GM18508 (cell line): ENCODE data around the gene MEGF10.

Source experiments
- ATAC-seq: cut with Tn5 transposase; IDR thresholded peaks from one replicate; pipeline ENCODE4 v1.9.1; 2021; ENCODE audit warnings: moderate number of reproducible peaks; ENCODE audit not compliant: insufficient read depth, unreplicated experiment

MEGF10 gene

GRCh38 chr5:127406326-127407121 is 115.9 kb downstream of the MEGF10 start:
- ATAC-seq, result no peak

GRCh38 chr5:127409246-127409917 is 118.8 kb downstream of the MEGF10 start:
- ATAC-seq, result no peak

DNA sequence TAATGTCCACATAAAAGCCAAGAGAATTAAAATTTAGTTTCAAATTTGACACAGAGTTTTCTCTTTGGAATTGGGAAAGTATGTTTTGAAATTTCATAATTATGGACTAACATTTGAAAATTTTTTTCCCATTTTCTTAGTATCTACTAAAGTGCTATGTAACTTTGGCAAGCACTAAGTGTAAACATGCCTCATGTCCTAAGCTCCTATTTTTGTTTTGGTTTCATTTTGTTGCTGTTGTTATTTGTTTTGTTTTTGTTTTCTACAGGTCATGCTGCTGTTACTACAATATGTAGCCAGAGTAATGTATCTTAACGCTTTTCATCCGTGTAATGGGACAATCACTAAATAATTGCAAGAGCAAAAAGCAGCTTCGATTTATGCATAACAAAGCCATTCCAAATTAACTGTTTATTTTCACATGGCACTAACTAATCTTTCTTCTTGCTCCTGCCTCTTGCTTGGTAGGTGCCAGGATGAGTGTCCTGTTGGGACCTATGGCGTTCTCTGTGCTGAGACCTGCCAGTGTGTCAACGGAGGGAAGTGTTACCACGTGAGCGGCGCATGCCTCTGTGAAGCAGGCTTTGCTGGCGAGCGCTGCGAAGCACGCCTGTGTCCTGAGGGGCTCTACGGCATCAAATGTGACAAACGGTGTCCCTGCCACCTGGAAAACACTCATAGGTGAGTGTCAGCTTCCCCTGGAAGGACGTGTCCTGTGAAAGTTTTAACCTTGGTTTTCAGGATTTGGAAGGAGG is 119.5 kb downstream of the MEGF10 start:
- no peak for ATAC-seq

DNA sequence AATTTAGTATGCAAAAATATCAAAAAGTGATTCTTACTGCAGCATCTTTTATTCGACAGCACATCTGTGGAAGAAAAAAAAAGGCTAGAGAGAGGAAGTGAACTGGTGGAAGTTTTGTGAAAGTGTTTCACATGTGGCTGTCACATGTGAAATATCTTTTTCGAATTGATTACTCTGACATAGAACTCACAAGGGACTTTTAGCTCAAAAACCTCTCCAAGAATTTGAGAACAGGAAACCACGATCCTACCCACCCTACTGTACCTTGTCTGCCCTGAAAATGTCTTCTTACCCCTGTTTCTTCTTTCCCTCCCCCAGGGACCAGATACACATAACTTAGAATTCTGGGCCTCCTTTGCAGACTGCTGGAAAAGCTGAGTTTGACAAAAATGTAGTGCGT is 120.4 kb downstream of the MEGF10 start:
- peak; percentile 67 for ATAC-seq

DNA sequence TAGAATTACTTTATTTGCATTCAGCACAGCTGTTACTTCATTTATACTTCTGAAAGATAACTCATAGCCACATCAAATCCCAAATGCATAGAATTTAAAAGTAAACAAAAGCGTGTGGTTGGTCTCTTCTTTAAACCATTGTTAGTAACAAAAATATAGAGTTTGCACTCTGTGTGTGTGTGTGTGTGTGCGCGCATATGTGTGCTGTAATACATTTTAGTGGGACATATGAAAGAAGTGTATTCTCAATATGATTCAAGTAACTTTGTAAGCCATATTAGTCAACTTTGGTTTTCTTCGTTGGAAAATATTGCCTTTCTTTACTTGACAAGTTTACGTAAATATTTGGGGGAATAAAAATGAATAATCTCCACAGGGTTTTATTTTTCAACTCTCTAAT is 120.8 kb downstream of the MEGF10 start:
- ATAC-seq, result no peak

DNA sequence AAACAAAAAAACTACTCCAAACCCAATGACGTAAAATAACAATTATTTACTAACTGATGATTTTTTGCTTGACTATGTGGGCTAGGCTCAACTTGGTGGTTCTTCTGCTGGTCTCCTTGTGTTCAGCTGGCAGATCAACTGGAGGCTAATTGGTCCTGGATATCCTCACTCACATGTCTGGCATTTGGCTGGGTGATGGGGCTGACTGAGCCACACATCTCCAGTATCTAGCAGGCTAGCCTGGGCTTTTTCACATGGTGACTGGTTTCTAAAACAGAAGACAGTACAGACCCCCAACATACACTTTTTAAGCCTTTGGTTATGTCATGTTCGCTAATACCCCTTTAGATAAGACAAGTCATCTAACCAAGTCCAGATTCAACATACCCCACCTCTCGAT is 122.1 kb downstream of the MEGF10 start:
- ATAC-seq, result no peak

DNA sequence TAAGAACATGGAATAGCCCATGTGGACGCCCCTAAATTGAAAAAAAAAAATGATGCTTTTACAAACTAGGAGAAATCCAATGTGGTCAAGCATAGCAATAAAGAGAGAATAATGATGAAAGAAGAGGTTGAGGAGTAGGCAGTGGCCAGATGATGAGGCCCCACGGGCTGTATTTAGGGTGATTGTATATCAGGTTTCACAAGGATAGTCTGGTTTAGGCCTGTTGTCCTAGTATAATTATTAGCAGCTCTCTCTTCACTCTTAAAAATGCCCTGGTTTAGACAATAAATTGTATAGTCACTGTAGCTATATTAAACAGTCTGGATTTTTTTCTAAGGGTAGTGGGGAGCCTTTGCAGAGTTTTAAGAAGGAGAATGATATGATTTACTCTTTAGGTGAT is 124.4 kb downstream of the MEGF10 start:
- ATAC-seq, result no peak

DNA sequence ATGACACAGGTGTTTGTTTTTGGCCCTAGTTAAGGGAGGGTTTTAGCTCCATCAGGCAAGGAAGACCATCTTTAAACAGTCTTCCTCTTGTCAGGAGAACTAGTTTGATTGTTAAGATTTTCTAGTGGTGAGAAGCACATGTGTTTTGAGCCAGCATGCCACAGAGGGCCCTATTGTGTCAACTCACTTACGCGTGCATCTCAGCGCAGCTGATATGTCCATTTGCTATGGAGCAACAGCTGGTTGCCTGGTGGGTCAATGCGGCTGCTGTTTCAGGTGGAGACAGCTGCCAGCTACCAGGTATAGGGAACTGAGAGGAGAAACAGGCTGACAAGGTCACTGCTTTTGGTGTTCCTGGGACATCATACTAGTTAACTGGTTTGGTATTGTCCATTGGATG is 126.3 kb downstream of the MEGF10 start:
- ATAC-seq, result no peak

GRCh38 chr5:127417528-127417927 is 126.9 kb downstream of the MEGF10 start:
- no peak for ATAC-seq

- no peak for ATAC-seq
These were observed 127.8 kb downstream of the MEGF10 start for GRCh38 chr5:127418367-127418766.

- ATAC-seq, result no peak
These were observed 128.5 kb downstream of the MEGF10 start for GRCh38 chr5:127418974-127419682.

GRCh38 chr5:127419683-127420257 is 129.2 kb downstream of the MEGF10 start:
- no peak for ATAC-seq

DNA sequence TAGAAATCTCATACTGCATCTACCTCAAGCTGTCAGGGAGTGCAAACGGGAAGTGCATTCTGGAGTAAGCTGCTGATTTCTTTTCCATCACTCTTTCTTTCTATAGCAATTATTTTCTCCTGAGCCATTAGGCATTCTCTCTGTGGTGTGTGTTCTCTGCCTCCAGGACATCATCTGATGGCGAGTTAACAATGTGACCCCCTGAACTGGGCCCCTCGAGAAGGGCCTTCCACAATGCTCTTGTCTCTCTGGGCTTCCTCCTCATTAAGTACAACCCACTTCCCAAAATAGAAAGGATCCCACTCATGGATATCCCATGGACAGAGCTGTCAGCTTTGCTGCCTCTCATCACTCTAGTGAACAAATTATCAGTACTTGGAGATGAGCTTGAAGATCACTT is 130.2 kb downstream of the MEGF10 start:
- ATAC-seq, result no peak

DNA sequence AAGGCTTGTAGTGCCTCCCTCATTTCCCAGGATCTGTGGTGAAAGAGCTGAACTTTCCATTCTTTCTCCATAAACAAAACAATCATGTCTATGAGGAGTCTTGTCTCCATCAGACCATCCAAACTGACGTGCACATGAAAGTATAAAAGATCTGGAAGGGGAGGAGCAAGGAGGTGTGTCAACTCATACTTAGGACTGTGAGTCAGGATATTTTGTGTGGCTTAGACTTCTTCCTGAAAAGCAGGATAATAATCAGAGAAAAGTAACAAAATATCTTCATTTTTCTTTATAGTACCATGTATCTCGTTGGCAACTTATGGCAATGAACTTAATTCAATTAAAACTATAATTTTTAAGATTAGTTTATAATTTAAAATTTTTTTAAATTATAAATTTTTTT is 130.9 kb downstream of the MEGF10 start:
- ATAC-seq, result no peak

DNA sequence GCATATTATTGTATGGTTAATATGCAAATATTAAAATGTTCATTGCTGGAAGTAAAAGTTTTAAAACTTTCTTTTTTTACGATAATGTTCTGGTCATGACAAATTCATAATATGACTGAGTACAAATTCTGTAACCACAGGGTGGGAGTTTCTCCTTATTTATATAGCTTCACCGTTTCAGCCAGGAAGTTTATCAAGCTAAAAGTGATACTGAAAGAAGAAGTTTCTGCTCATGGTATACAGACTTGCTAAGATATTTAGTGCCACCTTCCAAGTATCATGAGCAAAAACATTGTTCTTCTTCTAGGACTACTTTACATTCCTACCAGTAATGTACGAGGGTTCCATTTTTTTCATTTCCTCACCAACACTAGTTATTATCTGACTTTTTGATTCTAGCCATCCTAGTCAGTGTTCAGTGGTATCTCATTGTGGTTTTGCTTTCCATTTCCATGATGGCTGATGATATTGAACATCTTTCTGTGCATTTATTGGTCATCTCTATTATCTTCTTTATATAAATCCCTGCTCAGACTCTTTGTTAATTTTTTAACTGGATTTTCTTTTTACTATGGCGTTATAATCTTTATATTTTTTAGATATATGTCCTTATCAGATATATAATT is 132.7 kb downstream of the MEGF10 start:
- ATAC-seq, result peak; percentile 70

GRCh38 chr5:127425037-127425436 is 134.4 kb downstream of the MEGF10 start:
- ATAC-seq, result no peak

DNA sequence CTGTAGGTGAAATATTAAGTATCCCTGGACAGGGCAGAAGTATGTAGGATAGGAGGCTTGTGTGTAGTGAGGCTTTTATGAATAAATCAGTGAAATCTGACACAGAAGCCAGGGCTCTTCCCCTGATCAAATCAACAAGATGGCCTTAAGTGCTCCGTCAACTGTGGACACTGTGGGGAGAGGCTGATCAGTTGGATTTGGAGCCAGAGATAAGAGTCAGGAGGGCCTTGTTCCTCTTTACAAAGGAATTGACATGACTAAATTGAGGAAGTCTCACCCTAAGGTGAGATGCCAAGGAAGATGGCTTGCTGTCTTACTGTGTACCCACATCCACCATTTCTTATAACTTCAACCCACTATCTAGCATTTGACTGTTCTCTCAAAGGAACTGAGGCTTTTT is 135.3 kb downstream of the MEGF10 start:
- no peak for ATAC-seq

DNA sequence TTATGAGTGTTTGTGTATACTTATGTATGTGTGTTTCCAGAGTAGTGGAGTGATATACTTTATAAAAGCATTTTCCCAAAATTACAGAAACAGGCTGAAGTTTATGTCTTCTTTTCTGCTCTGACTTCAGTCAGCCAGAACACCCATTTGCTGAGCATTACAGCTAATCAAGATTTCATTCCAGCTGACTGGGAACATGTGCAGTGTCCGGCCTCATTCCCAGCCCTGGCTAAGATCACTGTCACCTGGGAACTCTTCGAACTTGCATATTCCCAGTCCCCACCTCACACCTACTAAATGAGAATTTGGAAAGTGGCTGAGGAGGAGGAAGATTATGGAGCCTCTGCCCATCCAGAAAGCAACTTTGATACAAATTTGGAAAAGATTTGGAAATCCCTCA is 136.1 kb downstream of the MEGF10 start:
- ATAC-seq, result no peak

DNA sequence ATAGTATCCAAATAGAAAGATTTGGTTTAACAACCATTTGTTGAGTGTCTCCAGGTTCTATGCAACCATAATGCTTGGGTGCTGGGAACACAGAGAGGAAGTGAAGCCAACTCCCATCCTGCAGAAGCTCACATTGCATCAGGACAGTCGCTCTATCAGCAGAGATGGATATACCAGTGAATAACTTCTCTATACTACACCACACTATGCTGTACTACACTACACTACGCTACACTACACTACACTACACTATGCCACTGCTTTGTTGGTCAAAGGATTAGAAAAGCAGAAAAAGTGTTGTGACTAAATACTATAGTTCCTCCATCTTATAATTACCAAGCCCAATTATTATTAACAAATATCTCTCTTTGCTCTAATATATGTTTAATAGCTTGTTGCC is 137.7 kb downstream of the MEGF10 start:
- no peak for ATAC-seq

DNA sequence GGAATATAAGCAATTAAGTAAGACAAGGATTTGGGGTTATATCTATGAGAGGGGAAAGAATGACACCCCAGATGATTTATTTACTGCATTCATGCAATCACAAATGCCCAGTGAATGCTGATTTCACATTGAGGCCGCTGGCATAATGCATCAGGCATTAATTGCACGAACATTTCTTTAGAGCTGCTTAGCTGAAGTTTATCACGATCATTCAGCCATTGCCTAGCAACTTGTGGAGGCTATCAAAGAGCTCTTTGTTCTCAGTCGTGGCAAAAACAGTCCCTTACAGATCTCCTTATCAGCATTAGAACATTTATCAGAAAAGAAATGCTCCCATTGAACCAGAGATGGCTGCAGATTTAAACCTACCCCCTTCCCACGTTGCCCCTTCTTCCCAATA is 138.2 kb downstream of the MEGF10 start:
- ATAC-seq, result no peak
